ENCODE results near the gene PGM2.
"Not testable (repeated sequence)": the region's sequence is repeated elsewhere in the genome, so short reads cannot be mapped to it uniquely, and the experiment has no call there.

The PGM2 gene

GRCh38 chr4:37816719-37817118 lies 9.8 kb upstream of the PGM2 start:
- DNase-seq (ENCODE audit: low read depth in 3 of 3): no peak

DNA sequence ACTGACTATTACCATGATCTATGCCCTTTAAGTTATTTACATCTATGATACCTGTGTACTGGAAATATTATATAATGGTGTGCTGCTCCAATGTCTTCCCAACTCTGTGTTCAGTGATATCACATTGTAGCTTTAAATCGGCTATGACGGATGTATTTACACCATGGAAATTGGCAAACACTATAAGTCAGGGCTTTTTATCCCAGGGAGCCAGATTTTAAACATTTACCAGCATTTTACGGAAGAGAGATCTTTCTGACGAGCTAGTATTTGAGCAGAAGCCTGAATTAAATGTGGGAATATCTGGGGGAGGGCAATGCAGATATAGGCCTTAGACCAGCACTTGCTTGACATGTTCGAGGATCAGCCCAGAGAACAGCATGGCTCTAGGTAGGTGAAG lies 7.7 kb upstream of the PGM2 start:
- DNase-seq (ENCODE audit: low read depth in 3 of 3): no peak

GRCh38 chr4:37820458-37820857 lies 6.0 kb upstream of the PGM2 start:
- DNase-seq (ENCODE audit: low read depth in 3 of 3): not testable (repeated sequence)

GRCh38 chr4:37821953-37822605 lies 4.4 kb upstream of the PGM2 start:
- DNase-seq (ENCODE audit: low read depth in 3 of 3): no peak

- not testable (repeated sequence) for DNase-seq (ENCODE audit: low read depth in 3 of 3)
Measured at GRCh38 chr4:37825501-37825900, 985 bp upstream of the PGM2 start.

- no peak for DNase-seq (ENCODE audit: low read depth in 3 of 3)
Measured at GRCh38 chr4:37825968-37826294, 555 bp upstream of the PGM2 start.

DNA sequence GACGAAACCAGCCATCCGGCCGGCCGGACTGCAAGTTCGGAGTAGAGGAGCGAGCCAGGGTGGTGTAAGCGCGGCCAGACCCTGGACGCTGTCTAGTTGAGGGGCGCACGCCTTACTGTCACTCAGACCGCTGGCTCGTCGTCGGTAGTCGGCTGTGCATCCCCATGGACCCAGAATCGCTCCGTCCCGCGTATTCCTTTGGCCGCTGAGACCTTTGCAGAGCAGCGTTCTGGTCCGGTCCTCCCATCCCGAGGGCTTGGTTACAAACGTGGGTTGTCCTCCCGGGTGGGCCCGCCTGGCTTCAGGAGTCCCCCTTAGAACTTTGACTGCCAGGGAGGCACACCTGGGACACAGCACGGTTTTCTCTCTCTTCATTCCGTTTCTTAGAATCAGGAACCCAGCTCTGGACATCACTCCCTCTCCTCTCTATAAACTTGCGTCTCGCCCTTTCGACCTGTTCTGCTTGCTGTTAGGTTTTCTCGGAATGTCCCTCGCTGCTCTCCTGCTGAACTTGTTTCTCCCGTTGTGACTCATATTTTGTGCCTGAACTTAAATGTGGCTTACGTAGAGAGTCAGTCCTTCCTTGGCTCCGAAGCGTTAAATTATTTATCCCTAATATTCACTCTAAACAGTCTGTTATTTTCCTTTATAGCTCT lies 672 bp downstream of the PGM2 start:
- no peak for DNase-seq (ENCODE audit: low read depth in 3 of 3)

- no peak for DNase-seq (ENCODE audit: low read depth in 3 of 3)
Measured at GRCh38 chr4:37827802-37828321, 1.4 kb downstream of the PGM2 start.

GRCh38 chr4:37828843-37829242 lies 2.4 kb downstream of the PGM2 start:
- no peak for DNase-seq (ENCODE audit: low read depth in 3 of 3)

DNA sequence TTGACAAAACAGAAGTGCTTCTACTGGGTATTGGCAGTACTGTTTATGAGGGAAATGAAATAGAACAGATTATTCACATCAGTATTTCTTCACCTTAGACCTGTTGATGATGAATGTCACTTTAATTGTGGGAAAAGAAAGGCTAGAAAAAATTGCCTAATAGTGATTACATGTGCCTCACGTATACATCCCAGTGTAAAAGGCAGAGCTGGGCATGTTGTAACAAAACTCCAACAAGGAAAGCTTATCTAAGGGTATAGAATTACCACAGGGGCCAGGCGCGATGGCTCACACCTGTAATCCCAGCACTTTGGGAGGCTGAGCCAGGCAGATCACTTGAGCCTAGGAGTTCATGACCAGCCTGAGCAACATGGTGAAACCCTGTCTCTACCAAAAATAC lies 4.2 kb downstream of the PGM2 start:
- DNase-seq (ENCODE audit: low read depth in 3 of 3): no peak

GRCh38 chr4:37835031-37835430 lies 8.5 kb downstream of the PGM2 start:
- no peak for DNase-seq (ENCODE audit: low read depth in 3 of 3)

GRCh38 chr4:37835806-37836205 lies 9.3 kb downstream of the PGM2 start:
- DNase-seq (ENCODE audit: low read depth in 3 of 3): no peak

- no peak for DNase-seq (ENCODE audit: low read depth in 3 of 3)
Measured at GRCh38 chr4:37836274-37836673, 9.8 kb downstream of the PGM2 start.

DNA sequence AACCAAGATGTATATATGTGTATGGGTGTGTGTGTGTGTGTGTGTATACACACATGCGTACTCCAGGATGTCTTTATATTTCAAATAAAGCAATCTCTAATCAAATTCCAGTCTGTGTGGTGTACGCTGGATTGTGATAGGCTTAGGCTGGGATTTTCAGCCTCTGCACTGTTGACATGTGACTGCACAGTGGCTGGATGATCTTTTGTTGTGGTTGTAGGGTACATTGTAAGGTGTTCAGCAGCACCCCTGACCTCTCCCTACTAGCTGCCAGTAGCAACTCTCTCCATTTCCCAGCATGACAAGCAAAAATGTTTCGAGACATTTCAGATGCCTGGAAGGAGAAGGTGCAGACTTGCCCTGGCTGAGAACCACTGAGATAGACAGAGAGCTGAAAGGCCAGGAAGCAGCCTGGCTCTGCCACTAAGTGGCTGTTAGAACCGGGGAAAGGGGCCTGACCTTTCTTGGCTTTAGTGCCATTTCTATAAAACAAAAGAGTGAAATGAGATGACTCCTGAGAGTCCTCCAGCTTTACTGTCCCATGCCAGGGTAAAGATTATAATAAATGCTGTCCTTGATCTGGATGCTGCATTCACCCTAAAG lies 10.5 kb downstream of the PGM2 start:
- no peak for DNase-seq (ENCODE audit: low read depth in 3 of 3)

DNA sequence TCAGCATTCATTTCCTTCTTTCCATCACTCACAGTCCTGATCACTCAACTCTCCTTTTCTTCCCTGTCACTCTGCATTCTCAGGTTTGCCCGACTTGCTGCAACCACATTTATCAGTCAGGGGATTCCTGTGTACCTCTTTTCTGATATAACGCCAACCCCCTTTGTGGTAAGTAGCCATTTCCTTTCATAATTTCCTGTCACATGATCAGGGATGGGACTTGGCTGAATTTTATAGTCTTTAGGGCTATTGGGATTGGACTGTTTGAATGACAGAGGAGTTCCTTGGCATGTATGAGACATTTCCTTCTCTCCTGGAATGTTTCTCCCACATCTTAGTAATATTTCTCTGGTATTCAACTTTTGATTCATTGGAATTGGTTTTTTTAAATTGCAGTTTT lies 11.0 kb downstream of the PGM2 start:
- DNase-seq (ENCODE audit: low read depth in 3 of 3): no peak

DNA sequence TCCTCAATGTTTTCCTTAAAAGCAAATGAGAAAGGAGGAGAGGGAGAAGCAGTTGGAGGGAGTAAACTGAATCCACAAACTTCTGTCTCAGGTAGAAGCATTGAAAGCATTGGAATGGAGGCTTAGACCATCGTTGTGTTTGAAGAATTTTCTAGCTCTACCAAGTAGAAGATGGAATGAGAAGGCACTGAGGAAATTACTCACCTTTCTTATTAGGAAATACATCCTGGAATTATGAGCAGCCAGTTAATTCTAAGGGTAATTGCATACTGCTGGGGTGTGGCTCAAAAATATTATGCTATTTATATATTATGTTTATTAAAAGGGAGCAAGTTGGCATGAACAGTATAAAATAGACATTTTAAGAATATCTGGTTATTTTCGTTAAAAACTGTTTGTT lies 12.9 kb downstream of the PGM2 start:
- DNase-seq (ENCODE audit: low read depth in 3 of 3): no peak

GRCh38 chr4:37844204-37844603 lies 17.7 kb downstream of the PGM2 start:
- DNase-seq (ENCODE audit: low read depth in 3 of 3): no peak

- no peak for DNase-seq (ENCODE audit: low read depth in 3 of 3)
Measured at GRCh38 chr4:37845201-37845600, 18.7 kb downstream of the PGM2 start.

DNA sequence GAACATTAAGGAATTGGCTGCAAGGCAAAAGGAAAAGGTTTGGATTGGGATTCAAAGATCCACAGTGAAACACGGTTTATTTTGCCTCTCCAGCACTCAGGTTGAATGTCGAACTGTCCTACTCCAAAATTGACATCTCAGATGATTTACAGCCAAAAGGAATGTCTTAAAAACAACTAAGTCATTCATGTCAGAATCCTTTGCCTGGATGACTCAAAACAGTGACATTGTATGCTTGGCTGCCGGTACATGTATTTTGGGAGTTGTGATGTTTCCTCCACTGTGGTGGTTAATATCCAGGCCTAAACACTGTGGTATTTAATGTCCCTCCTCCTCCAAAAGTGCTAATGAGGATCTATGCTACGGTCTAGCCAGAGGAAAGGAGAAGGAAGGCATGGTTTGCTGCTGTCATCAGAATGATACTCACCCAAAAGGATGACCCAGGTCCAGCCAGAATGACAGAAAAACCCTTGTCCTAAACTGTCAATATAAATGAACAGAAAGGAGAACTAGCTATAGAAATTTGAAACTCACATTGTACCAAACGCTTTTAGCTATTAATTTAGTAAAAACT lies 20.9 kb downstream of the PGM2 start:
- no peak for DNase-seq (ENCODE audit: low read depth in 3 of 3)

- no peak for DNase-seq (ENCODE audit: low read depth in 3 of 3)
Measured at GRCh38 chr4:37852376-37852775, 25.9 kb downstream of the PGM2 start.

DNA sequence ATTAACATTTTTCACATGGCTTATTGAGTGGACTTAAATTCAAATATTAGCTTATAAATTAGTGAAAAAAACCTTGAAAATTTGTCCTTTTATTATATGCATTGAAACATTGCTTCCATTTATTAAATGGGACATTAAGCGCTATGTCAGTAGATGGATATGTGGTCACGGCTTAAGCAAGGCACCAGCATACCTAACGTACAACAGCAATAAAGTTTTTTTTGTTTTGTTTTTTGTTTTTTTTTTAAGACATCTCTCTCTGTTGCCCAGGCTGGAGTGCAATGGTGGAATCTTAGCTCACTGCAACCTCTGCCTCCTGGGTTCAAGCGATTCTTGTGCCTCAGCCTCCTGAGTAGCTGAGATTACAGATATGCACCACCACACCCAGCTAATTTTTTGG lies 31.6 kb downstream of the PGM2 start:
- DNase-seq (ENCODE audit: low read depth in 3 of 3): no peak

DNA sequence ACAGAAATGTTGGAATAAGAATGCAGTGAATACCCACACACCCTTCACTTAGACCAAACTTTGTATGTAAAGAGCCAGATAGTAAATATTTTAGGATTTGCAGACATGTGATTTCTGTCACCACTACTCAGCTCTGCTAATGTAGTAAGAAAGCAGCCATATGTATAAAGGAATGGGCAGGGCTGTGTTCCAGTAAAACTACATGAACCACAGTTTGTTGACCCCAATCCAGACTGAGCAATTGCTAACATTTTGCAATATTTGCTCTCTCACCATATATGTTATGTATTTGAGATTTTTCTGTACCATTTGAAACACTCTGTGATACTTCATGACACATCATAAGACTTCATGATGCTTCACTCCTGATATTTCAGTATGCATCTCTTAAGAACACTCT lies 32.4 kb downstream of the PGM2 start:
- DNase-seq (ENCODE audit: low read depth in 3 of 3): no peak

- DNase-seq (ENCODE audit: low read depth in 3 of 3): no peak
Measured at GRCh38 chr4:37860266-37860665, 33.8 kb downstream of the PGM2 start.
